ENCODE data around the gene ORC5. TPM values are rescaled to one million over a fixed set of nuclear protein-coding genes. Genes with fewer than 3 reads are reported as not detected.

Gene ORC5
- total RNA-seq, 2 experiments from 2014 or later: 25.2 to 33.1 TPM

GRCh38 chr7:104127204-104127603 is 80.6 kb downstream of the ORC5 start:
- H2AFZ ChIP-seq (ENCODE audit: low read length): no peak overlapping the region
- no peak overlapping the region for H3K27ac ChIP-seq (ENCODE audit: low read depth, low read length, poor library complexity, severe bottlenecking)
- H3K4me1 ChIP-seq (ENCODE audit: insufficient read depth, low read length, poor library complexity, severe bottlenecking): no peaks in the 10 kb centered on the region
- DNase-seq (ENCODE audit: low spot score): no peak
- ChIA-PET POLR2A (interaction anchor here (0.5 kb wide), 1 partner anchor 153 kb away, joined by 3 read pairs; no protein-coding TSS in a partner anchor), CTCF (ENCODE audit: unreplicated experiment) (no interaction called here)
- H4K20me1 ChIP-seq (ENCODE audit: insufficient read depth, low read length): no peaks in the 10 kb centered on the region
- no peak overlapping the region for H3K4me3 ChIP-seq (ENCODE audit: low read depth, low read length, poor library complexity, severe bottlenecking)
- H3K9me3 ChIP-seq (ENCODE audit: low read length): no peaks in the 10 kb centered on the region
- intact Hi-C loops (cut with micrococcal nuclease; ENCODE audit: unreplicated experiment): no loop called here
- no peaks in the 10 kb centered on the region for H3K9me2 ChIP-seq (ENCODE audit: insufficient read depth, low read length)
- no peaks in the 10 kb centered on the region for H3K79me2 ChIP-seq (ENCODE audit: insufficient read depth, low read depth, low read length)
- H3K4me2 ChIP-seq (ENCODE audit: low read length): no peak overlapping the region
- peaks cover 63% of the 10 kb centered on the region for H3K36me3 ChIP-seq (ENCODE audit: insufficient read depth, low read length)
- BruUV-seq (replicated peaks): no TSS peak
- TF ChIP-seq EZH2phosphoT487 (IDR thresholded peaks at IDR 0.05; ENCODE audit: borderline replicate concordance, low read depth, low read length) (no peak), CTCF (conservative IDR thresholded peaks at IDR 0.05; ENCODE audit: low read length) (no peak)

GRCh38 chr7:104126411-104126841 is 81.4 kb downstream of the ORC5 start:
- TF ChIP-seq EZH2phosphoT487 (IDR thresholded peaks at IDR 0.05; ENCODE audit: borderline replicate concordance, low read depth, low read length) (no peak), CTCF (conservative IDR thresholded peaks at IDR 0.05; ENCODE audit: low read length) (no peak)
- DNase-seq (ENCODE audit: low spot score): no peak
- Histone ChIP-seq H3K36me3 (ENCODE audit: insufficient read depth, low read length) (peaks cover 63% of the 10 kb centered on the region), H4K20me1 (ENCODE audit: insufficient read depth, low read length) (no peaks in the 10 kb centered on the region), H3K4me3 (ENCODE audit: low read depth, low read length, poor library complexity, severe bottlenecking) (no peak overlapping the region), H3K4me1 (ENCODE audit: insufficient read depth, low read length, poor library complexity, severe bottlenecking) (no peaks in the 10 kb centered on the region), H3K79me2 (ENCODE audit: insufficient read depth, low read depth, low read length) (no peaks in the 10 kb centered on the region), H3K9me2 (ENCODE audit: insufficient read depth, low read length) (no peaks in the 10 kb centered on the region), H2AFZ (ENCODE audit: low read length) (no peak overlapping the region), H3K27ac (ENCODE audit: low read depth, low read length, poor library complexity, severe bottlenecking) (no peak overlapping the region), H3K4me2 (ENCODE audit: low read length) (no peak overlapping the region), H3K9me3 (ENCODE audit: low read length) (no peaks in the 10 kb centered on the region)
- ChIA-PET CTCF (ENCODE audit: unreplicated experiment) (no interaction called here), POLR2A (interaction anchor here (0.6 kb wide), 1 partner anchor 383 kb away, joined by 3 read pairs; no protein-coding TSS in a partner anchor)
- intact Hi-C loops (cut with micrococcal nuclease; ENCODE audit: unreplicated experiment): no loop called here
- no TSS peak for BruUV-seq (replicated peaks)

- no peak for TF ChIP-seq CTCF (conservative IDR thresholded peaks at IDR 0.05; ENCODE audit: low read length)
- TF ChIP-seq EZH2phosphoT487 (IDR thresholded peaks at IDR 0.05; ENCODE audit: borderline replicate concordance, low read depth, low read length): no peak
- BruUV-seq (replicated peaks): no TSS peak
- POLR2A ChIA-PET: interaction anchor here (1.1 kb wide), 1 partner anchor 22 kb away, joined by 3 read pairs; no protein-coding TSS in a partner anchor
- Histone ChIP-seq H3K4me3 (ENCODE audit: low read depth, low read length, poor library complexity, severe bottlenecking) (no peak overlapping the region), H2AFZ (ENCODE audit: low read length) (no peak overlapping the region), H3K36me3 (ENCODE audit: insufficient read depth, low read length) (peaks cover 48% of the 10 kb centered on the region), H3K79me2 (ENCODE audit: insufficient read depth, low read depth, low read length) (no peaks in the 10 kb centered on the region), H3K4me1 (ENCODE audit: insufficient read depth, low read length, poor library complexity, severe bottlenecking) (no peaks in the 10 kb centered on the region), H3K27ac (ENCODE audit: low read depth, low read length, poor library complexity, severe bottlenecking) (no peak overlapping the region), H4K20me1 (ENCODE audit: insufficient read depth, low read length) (no peaks in the 10 kb centered on the region), H3K9me3 (ENCODE audit: low read length) (no peaks in the 10 kb centered on the region), H3K9me2 (ENCODE audit: insufficient read depth, low read length) (no peaks in the 10 kb centered on the region), H3K4me2 (ENCODE audit: low read length) (no peak overlapping the region)
- CTCF ChIA-PET (ENCODE audit: unreplicated experiment): no interaction called here
- no peak for DNase-seq (ENCODE audit: low spot score)
- intact Hi-C loops (cut with micrococcal nuclease; ENCODE audit: unreplicated experiment): no loop called here
These were observed 82.8 kb downstream of the ORC5 start for GRCh38 chr7:104124893-104125477.

All from OCI-LY7 (cell line).